HepG2 (cell line): ENCODE results near the gene SLC5A6. TPM values are rescaled to one million over a fixed set of nuclear protein-coding genes. Genes with fewer than 3 reads are reported as not detected.

Experiments
- CAMTA2 ChIP-seq: sonication (generic); formaldehyde crosslinking; IDR thresholded peaks from 2 replicates; pipeline ENCODE4 v1.4.0; 2020; ENCODE audit warnings: mild to moderate bottlenecking, missing genetic modification reagents, borderline replicate concordance
- FIP1L1 ChIP-seq: fragments of 200-400 bp; formaldehyde crosslinking; IDR thresholded peaks from 2 replicates; pipeline ENCODE4 v1.6.1; 2018; ENCODE audit warnings: low read depth, mild to moderate bottlenecking, low read length, moderate library complexity, borderline replicate concordance; ENCODE audit not compliant: insufficient read depth
- FOXA1 ChIP-seq, 2 experiments: fragments of 450-650 bp in 1 of 2; sonication (generic) in 1 of 2; formaldehyde crosslinking in 1 of 2; IDR thresholded peaks; 2 replicates each; pipeline versions ENCODE4 v1.4.0 to v1.6.1; 2016 to 2020; ENCODE audit warnings: missing genetic modification reagents in 1 of 2
- GABPA ChIP-seq, 2 experiments: IDR thresholded peaks; 2 replicates each; pipeline ENCODE4 v1.6.1; 2011 to 2016; ENCODE audit warnings: low read depth in 2 of 2, low read length in 1 of 2, missing biosample characterization in 1 of 2, missing genetic modification characterization in 1 of 2
- SNAI1 ChIP-seq: sonication (generic); formaldehyde crosslinking; IDR thresholded peaks from 2 replicates; pipeline ENCODE4 v1.5.0; 2020; ENCODE audit warnings: mild to moderate bottlenecking, missing genetic modification reagents, borderline replicate concordance
- ZMYM4 ChIP-seq: sonication (generic); formaldehyde crosslinking; IDR thresholded peaks from 2 replicates; pipeline ENCODE4 v1.8.1; 2023; ENCODE audit warnings: mild to moderate bottlenecking, missing genetic modification reagents
- ZNF34 ChIP-seq: sonication (generic); formaldehyde crosslinking; IDR thresholded peaks from 2 replicates; pipeline ENCODE4 v1.4.0; 2020; ENCODE audit warnings: mild to moderate bottlenecking, missing genetic modification reagents, borderline replicate concordance
- ZNF616 ChIP-seq: sonication (generic); formaldehyde crosslinking; IDR thresholded peaks from 2 replicates; pipeline ENCODE4 v1.5.0; 2020; ENCODE audit warnings: low read depth, mild to moderate bottlenecking, missing genetic modification reagents
- polyA plus RNA-seq, 8 experiments: library from polyadenylated mRNA; depleted of rRNA in 3 of 8; stranded (reverse) in 7 of 8; unstranded in 1 of 8; fragments of >200 nt; fragmentation: Illumina TruSeq in 4 of 8; extraction: Trizol in 4 of 8; gene quantifications; 2 replicates each; pipeline versions ENCODE4 v1.2.1 to v1.2.3, GENCODE V29; 2011 to 2016; ENCODE audit warnings: low read depth in 4 of 8, missing spikeins in 1 of 8, mixed read lengths in 1 of 8; ENCODE audit not compliant: insufficient read depth in 1 of 8
- total RNA-seq, 5 experiments: library from RNA; depleted of rRNA; stranded (reverse); fragments of >200 nt; fragmentation: Illumina TruSeq; extraction: Trizol; gene quantifications; 2 replicates each; pipeline ENCODE4 v1.2.3, GENCODE V29; 2016; ENCODE audit warnings: low read depth in 1 of 5
- TF ChIP-seq, protein P1 (sequence below): sonication (generic); formaldehyde crosslinking; IDR thresholded peaks from 2 replicates; pipeline ENCODE4 v1.8.1; 2023; ENCODE audit warnings: mild to moderate bottlenecking, inconsistent platforms, moderate library complexity, missing genetic modification reagents, borderline replicate concordance
- TF ChIP-seq, protein P2 (sequence below): IDR thresholded peaks from 2 replicates; pipeline ENCODE4 v1.6.1; 2012; ENCODE audit warnings: low read depth, low read length, improper control_type of control experiment
- TF ChIP-seq, protein P3 (sequence below): sonication (generic); formaldehyde crosslinking; IDR thresholded peaks from 2 replicates; pipeline ENCODE4; 2020; ENCODE audit warnings: missing genetic modification reagents, mild to moderate bottlenecking, borderline replicate concordance
- TF ChIP-seq, protein P4 (sequence below): sonication (generic); formaldehyde crosslinking; IDR thresholded peaks from 2 replicates; pipeline ENCODE4 v1.9.0; 2021; ENCODE audit warnings: mild to moderate bottlenecking, missing genetic modification reagents
- TF ChIP-seq, protein P5 (sequence below): sonication (generic); formaldehyde crosslinking; IDR thresholded peaks from 2 replicates; pipeline ENCODE4 v1.8.0; 2022; ENCODE audit warnings: mild to moderate bottlenecking, missing genetic modification reagents, borderline replicate concordance

The SLC5A6 gene
- total and polyA plus RNA-seq, 2 of the 13 experiments (the other 11 are each of a cell fraction or from before 2014, with no cell fraction given), result 135 to 417 TPM

DNA sequence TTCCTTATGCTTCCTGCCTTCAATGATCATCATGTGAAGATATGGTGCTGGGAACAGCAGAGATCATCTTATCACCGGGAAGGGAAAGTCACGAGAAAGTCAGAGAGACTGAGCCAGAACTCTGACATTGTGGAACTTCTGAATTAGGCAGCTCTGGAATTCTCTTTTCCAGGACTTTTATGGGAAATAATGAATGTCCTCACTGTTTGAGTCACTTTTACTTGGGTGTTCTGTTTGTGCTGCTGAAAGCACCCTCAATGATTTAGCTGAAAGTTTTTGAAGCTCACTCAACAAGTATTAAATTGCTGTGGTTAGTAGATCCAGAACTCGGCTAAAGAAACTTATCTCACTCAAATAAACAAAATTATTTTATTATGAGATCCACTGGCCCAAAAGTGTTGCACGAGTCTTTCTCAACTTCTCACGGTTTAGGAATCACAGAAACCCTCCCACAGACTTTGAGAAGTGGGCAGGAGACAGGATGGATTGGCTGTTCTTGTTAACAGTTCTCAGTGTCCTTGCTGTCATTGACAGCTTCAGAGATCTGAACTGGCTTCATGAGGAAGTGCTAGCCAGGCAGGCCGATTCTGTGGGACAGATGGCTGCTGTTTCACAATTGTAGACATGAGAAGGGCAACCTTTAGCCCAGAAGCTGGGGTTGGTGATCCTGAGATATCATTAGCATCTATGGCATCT, 26.6 kb downstream of the SLC5A6 start (continued):
- TF ChIP-seq, protein P1, sequence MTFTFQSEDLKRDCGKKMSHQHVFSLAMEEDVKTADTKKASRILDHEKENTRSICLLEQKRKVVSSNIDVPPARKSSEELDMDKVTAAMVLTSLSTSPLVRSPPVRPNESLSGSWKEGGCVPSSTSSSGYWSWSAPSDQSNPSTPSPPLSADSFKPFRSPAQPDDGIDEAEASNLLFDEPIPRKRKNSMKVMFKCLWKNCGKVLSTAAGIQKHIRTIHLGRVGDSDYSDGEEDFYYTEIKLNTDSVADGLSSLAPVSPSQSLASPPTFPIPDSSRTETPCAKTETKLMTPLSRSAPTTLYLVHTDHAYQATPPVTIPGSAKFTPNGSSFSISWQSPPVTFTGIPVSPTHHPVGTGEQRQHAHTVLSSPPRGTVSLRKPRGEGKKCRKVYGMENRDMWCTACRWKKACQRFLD (CRISPR knock-in tag), result no peak
- TF ChIP-seq GABPA (IDR thresholded peaks at IDR 0.05; ENCODE audit: low read depth, low read length) (no peak), GABPA (CRISPR knock-in tag; IDR thresholded peaks at IDR 0.05; ENCODE audit: low read depth) (no peak; the same call in 1 of the 2 replicates), FOXA1 (IDR thresholded peaks at IDR 0.05) (no peak), FOXA1 (CRISPR knock-in tag; IDR thresholded peaks at IDR 0.05) (no peak), SNAI1 (CRISPR knock-in tag) (no peak), ZMYM4 (CRISPR knock-in tag) (no peak), FIP1L1 (no peak), ZNF616 (CRISPR knock-in tag) (no peak), ZNF34 (CRISPR knock-in tag) (no peak), CAMTA2 (CRISPR knock-in tag) (no peak)
- TF ChIP-seq, protein P2, sequence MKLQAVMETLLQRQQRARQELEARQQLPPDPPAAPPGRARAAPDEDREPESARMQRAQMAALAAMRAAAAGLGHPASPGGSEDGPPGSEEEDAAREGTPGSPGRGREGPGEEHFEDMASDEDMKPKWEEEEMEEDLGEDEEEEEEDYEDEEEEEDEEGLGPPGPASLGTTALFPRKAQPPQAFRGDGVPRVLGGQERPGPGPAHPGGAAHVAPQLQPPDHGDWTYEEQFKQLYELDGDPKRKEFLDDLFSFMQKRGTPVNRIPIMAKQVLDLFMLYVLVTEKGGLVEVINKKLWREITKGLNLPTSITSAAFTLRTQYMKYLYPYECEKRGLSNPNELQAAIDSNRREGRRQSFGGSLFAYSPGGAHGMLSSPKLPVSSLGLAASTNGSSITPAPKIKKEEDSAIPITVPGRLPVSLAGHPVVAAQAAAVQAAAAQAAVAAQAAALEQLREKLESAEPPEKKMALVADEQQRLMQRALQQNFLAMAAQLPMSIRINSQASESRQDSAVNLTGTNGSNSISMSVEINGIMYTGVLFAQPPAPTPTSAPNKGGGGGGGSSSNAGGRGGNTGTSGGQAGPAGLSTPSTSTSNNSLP, result peak; percentile 38; the same call in 1 of the 2 replicates
- TF ChIP-seq, protein P3, sequence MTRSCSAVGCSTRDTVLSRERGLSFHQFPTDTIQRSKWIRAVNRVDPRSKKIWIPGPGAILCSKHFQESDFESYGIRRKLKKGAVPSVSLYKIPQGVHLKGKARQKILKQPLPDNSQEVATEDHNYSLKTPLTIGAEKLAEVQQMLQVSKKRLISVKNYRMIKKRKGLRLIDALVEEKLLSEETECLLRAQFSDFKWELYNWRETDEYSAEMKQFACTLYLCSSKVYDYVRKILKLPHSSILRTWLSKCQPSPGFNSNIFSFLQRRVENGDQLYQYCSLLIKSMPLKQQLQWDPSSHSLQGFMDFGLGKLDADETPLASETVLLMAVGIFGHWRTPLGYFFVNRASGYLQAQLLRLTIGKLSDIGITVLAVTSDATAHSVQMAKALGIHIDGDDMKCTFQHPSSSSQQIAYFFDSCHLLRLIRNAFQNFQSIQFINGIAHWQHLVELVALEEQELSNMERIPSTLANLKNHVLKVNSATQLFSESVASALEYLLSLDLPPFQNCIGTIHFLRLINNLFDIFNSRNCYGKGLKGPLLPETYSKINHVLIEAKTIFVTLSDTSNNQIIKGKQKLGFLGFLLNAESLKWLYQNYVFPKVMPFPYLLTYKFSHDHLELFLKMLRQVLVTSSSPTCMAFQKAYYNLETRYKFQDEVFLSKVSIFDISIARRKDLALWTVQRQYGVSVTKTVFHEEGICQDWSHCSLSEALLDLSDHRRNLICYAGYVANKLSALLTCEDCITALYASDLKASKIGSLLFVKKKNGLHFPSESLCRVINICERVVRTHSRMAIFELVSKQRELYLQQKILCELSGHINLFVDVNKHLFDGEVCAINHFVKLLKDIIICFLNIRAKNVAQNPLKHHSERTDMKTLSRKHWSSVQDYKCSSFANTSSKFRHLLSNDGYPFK, result no peak
- TF ChIP-seq, protein P4, sequence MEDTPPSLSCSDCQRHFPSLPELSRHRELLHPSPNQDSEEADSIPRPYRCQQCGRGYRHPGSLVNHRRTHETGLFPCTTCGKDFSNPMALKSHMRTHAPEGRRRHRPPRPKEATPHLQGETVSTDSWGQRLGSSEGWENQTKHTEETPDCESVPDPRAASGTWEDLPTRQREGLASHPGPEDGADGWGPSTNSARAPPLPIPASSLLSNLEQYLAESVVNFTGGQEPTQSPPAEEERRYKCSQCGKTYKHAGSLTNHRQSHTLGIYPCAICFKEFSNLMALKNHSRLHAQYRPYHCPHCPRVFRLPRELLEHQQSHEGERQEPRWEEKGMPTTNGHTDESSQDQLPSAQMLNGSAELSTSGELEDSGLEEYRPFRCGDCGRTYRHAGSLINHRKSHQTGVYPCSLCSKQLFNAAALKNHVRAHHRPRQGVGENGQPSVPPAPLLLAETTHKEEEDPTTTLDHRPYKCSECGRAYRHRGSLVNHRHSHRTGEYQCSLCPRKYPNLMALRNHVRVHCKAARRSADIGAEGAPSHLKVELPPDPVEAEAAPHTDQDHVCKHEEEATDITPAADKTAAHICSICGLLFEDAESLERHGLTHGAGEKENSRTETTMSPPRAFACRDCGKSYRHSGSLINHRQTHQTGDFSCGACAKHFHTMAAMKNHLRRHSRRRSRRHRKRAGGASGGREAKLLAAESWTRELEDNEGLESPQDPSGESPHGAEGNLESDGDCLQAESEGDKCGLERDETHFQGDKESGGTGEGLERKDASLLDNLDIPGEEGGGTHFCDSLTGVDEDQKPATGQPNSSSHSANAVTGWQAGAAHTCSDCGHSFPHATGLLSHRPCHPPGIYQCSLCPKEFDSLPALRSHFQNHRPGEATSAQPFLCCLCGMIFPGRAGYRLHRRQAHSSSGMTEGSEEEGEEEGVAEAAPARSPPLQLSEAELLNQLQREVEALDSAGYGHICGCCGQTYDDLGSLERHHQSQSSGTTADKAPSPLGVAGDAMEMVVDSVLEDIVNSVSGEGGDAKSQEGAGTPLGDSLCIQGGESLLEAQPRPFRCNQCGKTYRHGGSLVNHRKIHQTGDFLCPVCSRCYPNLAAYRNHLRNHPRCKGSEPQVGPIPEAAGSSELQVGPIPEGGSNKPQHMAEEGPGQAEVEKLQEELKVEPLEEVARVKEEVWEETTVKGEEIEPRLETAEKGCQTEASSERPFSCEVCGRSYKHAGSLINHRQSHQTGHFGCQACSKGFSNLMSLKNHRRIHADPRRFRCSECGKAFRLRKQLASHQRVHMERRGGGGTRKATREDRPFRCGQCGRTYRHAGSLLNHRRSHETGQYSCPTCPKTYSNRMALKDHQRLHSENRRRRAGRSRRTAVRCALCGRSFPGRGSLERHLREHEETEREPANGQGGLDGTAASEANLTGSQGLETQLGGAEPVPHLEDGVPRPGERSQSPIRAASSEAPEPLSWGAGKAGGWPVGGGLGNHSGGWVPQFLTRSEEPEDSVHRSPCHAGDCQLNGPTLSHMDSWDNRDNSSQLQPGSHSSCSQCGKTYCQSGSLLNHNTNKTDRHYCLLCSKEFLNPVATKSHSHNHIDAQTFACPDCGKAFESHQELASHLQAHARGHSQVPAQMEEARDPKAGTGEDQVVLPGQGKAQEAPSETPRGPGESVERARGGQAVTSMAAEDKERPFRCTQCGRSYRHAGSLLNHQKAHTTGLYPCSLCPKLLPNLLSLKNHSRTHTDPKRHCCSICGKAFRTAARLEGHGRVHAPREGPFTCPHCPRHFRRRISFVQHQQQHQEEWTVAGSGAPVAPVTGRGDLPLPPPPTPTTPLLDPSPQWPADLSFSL (CRISPR knock-in tag), result no peak
- TF ChIP-seq, protein P5, sequence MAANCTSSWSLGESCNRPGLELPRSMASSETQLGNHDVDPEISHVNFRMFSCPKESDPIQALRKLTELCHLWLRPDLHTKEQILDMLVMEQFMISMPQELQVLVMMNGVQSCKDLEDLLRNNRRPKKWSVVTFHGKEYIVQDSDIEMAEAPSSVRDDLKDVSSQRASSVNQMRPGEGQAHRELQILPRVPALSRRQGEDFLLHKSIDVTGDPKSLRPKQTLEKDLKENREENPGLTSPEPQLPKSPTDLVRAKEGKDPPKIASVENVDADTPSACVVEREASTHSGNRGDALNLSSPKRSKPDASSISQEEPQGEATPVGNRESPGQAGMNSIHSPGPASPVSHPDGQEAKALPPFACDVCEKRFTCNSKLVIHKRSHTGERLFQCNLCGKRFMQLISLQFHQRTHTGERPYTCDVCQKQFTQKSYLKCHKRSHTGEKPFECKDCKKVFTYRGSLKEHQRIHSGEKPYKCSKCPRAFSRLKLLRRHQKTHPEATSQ (CRISPR knock-in tag), result no peak
